ENCODE data around the gene GAL3ST2.
"Not testable (repeated sequence)": the region's sequence is repeated elsewhere in the genome, so short reads cannot be mapped to it uniquely, and the experiment has no call there.

GAL3ST2 gene

GRCh38 chr2:241799522-241800197 is 23.0 kb downstream of the GAL3ST2 start:
- DNase-seq (ENCODE audit: low read depth), result no peak
- no peak overlapping the region for H3K4me3 ChIP-seq (ENCODE audit: low read length)
- TF ChIP-seq CTCF (conservative IDR thresholded peaks at IDR 0.05; ENCODE audit: low read depth, low read length), result no peak

GRCh38 chr2:241800198-241800903 is 23.7 kb downstream of the GAL3ST2 start:
- H3K4me3 ChIP-seq (ENCODE audit: low read length); DNase-seq (ENCODE audit: low read depth): not testable (repeated sequence)

- H3K4me3 ChIP-seq (ENCODE audit: low read length), result no peak overlapping the region
- no peak for TF ChIP-seq CTCF (conservative IDR thresholded peaks at IDR 0.05; ENCODE audit: low read depth, low read length)
- no peak for DNase-seq (ENCODE audit: low read depth)
Observed at GRCh38 chr2:241801611-241802420, 25.2 kb downstream of the GAL3ST2 start.

GRCh38 chr2:241802421-241803318 is 26.0 kb downstream of the GAL3ST2 start:
- DNase-seq (ENCODE audit: low read depth), result no peak
- no peak for TF ChIP-seq CTCF (conservative IDR thresholded peaks at IDR 0.05; ENCODE audit: low read depth, low read length)
- no peak overlapping the region for H3K4me3 ChIP-seq (ENCODE audit: low read length)

GRCh38 chr2:241803387-241804325 is 27.0 kb downstream of the GAL3ST2 start:
- peak; percentile 14 for DNase-seq (ENCODE audit: low read depth)
- peak overlapping the region; percentile 43 for H3K4me3 ChIP-seq (ENCODE audit: low read length)
- no peak for TF ChIP-seq CTCF (conservative IDR thresholded peaks at IDR 0.05; ENCODE audit: low read depth, low read length)

GRCh38 chr2:241804326-241805229 is 28.0 kb downstream of the GAL3ST2 start:
- DNase-seq (ENCODE audit: low read depth), result peak; percentile 18
- peak; percentile 10 for TF ChIP-seq CTCF (conservative IDR thresholded peaks at IDR 0.05; ENCODE audit: low read depth, low read length)
- peak overlapping the region; percentile 43 for H3K4me3 ChIP-seq (ENCODE audit: low read length)

- H3K4me3 ChIP-seq (ENCODE audit: low read length); DNase-seq (ENCODE audit: low read depth): not testable (repeated sequence)
Observed at GRCh38 chr2:241806217-241806616, 29.6 kb downstream of the GAL3ST2 start.

Data from retinal pigment epithelial cell (primary cell).